Right lung (tissue), 5 donors: ENCODE measurements around the gene UNC5C. TPM values are rescaled to one million over a fixed set of nuclear protein-coding genes. Genes with fewer than 3 reads are reported as not detected.

Experiments
- DNase-seq, 2 donors: peaks; one replicate each; pipeline ENCODE4 v3.0.0-alpha.2; 2013
- polyA plus RNA-seq, 5 donors: library from polyadenylated mRNA; unstranded; fragments of 120-200 nt; gene quantifications; one replicate each; pipeline versions ENCODE4 v1.2.1 to v1.2.3, GENCODE V29; 2013; ENCODE audit warnings: inconsistent platforms in 1 of 5, low replicate concordance in 1 of 5; ENCODE audit not compliant: insufficient read length in 5 of 5, insufficient read depth in 1 of 5

The UNC5C gene
- polyA plus RNA-seq, 5 donors: 24.2 to 47.2 (median 42.8) TPM

DNA sequence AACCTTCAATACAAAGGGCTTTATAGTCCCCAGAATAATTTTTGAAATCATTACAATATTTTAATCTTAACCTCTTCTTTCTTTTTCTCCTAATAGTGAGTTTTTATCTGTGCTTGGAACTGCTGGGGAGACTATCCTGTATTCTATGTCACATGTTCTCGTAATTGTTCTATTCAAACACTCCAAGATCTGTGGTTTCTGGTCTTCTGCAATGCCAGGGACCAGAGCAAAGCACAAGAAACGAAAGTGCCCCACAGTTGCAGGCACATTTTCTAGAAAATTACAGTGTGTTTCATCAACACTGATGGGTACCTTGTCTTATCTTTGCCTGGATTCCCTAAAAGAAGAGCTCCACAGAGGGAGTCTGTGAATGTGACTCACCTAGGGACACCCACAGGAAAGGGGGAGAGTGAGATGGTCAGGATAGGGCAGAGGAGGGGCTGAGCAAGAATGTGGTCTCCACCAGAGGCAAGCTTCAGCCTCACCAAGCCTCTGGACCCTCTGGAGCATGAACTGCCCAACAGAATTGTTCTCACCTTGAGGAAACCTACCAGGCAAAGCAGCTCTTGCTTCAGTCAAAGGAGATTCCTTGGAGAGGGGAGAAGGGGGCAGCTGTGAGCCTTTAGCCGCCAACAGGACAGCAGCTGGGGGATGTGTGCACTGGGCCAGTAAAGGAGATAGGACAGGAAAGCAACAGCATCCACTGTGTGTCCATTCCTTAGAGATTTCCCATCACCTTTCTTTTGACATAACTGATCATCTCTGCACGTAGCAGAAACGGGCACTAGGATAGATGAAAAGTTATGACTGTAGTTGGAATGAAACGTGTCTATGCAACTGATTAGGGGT lies 25.9 kb downstream of the UNC5C start:
- no peak for DNase-seq

DNA sequence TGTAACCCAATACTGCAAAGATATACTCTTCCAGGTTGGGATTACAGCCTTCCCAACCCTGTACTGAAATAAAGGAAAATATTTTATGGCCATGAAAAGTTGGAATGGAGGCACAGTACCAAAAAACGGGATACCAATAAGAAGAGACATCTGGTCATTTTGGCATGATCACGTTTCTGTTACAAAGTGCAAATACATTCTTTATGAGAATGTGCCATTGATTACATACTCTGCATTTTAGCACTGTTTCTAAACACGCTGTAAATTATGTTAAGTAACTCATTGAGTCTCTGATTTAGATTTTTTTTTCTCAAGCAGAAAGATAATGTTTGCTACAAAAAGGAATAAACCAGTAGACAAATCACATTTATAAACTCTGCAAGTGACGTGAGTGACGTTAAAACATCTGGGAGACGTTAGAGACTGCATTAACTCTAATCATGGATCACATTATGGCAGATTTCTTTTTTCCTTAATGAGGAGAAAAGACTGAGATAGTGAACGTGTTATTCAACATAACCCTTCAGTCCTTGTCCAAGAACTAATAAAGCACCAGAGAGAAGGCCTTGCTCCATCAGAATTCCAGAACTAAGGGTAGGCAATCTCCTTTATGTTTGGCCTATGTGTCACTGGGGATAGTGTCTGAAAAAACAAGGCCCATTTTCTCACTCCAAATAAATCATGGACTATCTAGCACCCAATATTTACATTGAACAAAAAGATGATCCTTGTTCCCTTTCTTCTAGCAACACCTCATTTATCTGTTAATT lies 31.0 kb downstream of the UNC5C start:
- peak; percentile 84 to 90 for DNase-seq

DNA sequence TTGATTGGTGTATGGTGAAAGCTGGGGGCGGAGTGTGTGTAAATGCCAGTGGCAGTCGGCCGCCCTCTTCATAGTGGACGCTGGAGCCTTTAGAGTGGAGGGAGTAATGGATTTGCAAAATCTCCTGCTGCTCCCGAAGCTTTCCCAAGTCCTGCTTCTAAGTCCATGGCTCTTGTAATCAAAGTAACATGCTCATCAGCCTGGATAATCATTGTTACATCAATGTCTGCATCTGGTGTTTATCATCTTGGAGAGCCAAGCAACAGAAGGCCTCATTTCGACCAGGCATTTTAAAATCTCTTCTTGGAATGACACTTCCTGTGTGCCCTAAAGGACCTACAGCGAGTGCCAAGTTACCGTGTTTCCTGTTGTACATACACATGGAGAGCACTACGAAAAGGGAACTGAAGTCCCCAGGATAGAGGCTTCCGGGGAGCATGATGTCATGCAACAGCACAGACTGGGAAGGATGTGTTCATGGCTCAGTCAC lies 32.2 kb downstream of the UNC5C start:
- DNase-seq: peak; percentile 53 to 64

DNA sequence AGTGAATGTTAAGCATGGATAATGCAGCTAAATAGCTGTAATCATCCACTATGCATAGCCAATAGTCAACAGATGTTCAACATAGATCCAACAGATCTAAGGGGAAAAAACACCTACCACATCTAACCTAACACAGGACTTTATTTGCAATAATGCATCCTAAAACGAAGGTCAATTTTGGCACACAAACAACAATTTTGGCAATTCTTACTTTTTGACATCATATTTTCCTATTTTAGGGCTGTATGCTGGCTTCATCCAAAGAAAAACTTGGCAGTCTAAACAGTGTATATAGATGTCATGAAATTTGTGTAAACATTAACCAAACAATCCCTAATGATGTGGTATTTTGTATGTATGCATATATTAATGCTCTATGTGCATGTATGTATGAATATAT lies 33.2 kb downstream of the UNC5C start:
- DNase-seq: no peak

DNA sequence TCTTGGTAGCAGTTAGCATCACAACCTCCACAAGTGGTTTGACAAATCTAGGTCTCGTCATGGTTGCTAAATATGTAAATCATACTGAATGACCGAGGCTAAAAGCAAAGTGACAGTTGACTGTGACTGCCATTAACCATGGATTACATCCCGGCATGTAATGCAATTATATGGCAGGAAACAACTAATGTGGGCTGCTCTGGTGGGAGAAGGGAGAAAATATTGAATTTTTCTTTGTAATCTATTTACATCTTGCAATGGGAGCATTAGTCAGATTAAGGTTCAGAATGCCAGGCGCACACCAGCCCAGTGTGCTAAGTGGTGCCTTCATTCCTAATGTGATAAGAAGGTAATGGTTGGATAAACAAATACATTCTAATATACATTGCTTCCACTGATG lies 35.8 kb downstream of the UNC5C start:
- DNase-seq: no peak

DNA sequence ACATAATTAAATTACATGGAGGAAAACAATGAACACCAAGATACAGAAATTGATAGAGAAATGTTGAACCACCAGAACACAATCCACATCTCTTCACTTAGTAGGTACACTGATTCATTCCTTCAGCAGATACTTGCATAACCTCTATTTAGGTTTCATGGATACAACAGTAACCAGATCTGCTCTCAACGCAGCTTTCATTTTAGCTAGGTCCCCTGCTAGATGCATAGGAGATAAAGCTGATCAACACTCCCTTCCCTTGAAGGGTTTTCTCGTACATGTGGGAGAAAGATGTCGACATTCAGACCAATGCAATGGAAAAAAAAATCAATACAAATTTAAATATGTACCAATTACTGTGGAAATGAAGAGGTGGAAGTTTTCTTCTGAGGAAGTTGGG lies 37.3 kb downstream of the UNC5C start:
- no peak for DNase-seq

DNA sequence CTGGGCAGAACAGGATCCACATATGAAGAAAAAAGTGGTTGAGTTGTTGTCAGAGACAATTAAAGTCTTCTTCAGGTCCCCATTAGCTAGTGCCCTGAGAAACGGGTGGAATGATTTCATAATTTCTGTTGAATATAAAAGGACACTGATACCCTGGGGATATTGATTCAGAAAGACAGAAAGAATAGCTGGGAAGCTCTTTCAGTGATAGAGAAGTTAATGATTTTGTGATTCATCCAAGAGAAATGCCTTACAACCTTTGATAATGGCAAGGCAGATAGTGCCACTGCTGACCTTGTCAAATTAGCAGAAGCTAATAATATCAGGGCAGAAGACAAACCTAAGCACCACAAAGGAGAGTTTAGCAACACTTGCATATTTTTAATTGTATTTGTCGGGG lies 37.9 kb downstream of the UNC5C start:
- no peak for DNase-seq

DNA sequence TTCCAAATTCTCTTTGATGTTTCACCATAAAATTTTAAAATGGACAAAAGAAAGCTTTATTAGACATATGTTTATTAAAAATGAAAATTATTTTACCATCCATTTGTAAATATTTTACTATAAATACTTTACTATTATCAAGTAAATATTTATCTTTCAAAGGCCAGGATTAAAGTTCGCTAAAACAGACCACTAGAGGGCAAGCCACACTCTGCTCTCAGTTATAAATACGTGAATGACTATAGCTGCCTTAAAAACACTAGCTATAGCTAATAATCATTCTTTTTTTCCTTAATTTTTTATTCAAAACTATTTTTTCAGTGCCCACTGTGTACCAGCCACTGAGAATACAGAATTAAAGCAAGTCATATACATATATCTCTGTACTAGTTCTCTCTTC lies 38.6 kb downstream of the UNC5C start:
- no peak for DNase-seq

DNA sequence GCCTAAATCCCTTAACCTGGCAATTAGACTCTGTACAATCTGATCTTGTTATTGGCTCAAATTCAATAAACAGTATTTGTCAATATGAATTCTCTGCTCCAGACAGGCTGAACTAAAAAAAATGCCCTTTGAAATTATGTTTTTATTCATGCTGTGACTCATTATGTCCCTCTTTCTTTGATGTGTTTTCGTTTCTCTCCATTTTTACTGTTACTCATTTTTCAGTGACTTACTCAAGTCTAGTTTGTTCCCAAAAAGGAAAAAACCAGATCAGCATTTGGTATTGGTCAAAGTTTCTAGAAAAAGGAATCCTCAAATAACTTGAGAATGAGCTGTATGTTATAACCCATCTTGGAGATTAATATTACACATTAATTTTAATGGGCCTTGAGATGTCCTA lies 40.4 kb downstream of the UNC5C start:
- DNase-seq: no peak

DNA sequence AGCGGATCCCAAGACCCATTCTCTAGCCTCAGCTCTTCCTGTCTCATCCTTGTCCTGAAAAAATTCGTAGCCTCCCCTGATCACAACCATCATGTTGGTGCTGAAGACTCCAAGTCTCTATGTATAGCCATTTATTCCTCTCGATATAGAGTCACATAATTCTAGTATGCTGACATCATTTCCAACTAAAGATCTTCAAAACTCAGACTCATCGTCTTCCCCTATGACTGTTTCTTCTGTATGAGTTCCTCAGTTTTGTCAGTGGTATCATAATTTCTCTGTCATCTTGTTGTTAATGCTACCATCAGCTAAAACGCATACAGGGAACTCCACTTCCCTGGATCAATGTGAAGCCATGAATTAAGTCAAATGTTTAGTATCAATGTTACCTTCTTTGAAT lies 41.2 kb downstream of the UNC5C start:
- no peak for DNase-seq

DNA sequence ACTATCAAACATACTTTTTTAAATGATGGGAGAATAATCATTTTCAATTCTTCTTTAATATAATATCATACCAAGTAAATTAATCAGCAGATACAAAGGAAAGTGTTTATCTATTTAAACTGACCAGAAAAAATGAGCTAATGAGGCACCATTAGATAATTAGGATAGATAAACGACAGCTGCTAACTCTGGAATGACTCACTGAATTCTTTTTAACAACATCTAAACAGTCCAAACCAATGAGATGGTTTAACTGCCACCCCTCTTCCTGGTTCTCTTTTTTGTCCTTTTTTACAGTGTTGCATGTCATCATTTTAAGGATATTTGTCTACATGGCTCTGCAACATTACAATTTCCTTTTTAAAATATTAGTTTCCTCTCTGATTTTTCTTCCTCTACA lies 41.6 kb downstream of the UNC5C start:
- no peak for DNase-seq

DNA sequence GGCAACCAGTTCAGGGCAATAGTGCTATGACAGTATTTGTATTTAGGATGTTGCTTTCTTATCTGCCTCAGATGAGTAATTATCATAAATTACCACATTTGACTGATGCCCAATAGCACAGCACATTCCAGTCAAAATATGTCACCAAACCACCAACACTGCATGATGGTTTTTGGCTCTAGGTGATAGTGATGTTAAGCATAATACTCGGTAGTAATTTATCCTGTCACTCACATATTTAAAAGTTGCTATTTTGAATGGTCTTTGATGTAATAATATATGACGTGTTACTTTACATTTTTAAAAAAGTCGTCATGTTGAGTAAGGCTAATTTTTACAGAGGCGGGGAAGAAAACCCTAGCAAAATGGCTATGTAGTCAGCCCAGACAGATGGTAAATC lies 42.5 kb downstream of the UNC5C start:
- DNase-seq: no peak

DNA sequence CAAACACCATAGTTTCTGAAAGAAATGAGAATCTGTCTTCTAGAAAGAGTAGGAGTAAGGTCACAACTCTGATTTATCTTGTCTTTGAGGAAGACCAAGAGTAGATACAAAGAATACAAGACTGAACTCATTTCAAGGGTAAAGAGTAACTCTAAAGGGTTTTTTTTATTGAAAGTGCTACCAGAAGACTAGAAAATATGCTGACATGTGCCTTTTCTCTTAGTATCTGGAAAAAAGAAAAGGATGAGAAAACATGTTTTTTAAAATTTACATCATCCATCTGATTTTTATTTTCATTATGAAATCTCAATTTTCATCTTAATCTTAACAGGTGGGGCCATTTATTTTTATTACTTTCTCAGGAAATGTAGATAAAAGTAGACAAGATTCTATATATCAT lies 43.0 kb downstream of the UNC5C start:
- no peak for DNase-seq

DNA sequence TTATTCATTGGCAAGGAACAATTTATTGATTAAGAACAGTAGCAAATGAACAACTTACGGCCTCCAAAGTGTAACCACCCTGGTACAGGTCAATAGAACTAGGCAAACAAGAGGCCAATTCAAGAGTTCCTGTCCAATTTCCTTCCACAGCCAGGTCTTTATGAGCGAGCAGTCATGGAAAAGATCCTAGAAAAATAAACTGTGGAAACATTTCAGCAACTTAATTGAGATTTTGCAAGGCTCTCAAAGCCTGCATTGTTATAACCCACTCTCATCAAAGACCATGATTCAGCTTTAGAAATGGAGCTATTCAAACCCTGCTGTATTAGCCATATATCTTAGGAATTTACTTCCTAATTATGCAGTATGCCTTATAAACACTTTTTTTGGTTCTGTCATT lies 43.6 kb downstream of the UNC5C start:
- DNase-seq: no peak

DNA sequence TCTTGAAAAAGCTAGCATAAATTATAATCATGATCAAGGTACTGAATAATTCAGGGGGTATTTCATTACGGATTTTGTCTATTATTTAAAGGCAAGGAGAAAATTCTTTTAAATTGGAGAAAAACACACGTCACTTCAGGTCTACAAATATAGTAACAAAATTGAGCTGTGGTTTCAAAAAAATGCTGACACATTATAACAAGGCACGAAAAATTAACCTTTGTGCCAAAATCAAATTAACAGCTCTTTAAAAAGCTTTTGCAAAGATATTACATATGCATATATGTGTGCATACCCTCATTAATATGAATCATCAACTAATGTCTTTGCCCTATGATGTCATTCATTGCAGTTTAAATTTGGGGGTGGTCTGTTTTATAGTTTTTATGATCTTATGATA lies 44.3 kb downstream of the UNC5C start:
- DNase-seq: no peak

DNA sequence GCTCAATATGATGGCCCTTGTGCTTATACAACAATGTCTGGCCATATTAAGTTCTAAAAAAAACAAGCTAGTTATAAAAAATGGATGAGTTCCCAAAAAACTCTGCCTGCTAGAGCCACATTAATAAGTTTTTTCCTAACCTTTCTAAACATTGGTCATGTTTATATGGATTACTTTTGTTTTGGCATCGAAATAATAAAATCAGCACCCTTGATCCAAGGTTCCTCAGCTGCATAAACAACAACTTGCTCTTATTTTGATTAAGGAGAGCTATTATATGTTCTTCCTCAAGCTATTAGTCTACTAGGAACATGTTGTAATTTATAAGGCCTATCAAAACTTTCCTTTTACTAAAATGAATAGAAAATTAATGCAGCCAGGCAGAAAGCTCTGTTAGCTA lies 48.4 kb downstream of the UNC5C start:
- no peak for DNase-seq

DNA sequence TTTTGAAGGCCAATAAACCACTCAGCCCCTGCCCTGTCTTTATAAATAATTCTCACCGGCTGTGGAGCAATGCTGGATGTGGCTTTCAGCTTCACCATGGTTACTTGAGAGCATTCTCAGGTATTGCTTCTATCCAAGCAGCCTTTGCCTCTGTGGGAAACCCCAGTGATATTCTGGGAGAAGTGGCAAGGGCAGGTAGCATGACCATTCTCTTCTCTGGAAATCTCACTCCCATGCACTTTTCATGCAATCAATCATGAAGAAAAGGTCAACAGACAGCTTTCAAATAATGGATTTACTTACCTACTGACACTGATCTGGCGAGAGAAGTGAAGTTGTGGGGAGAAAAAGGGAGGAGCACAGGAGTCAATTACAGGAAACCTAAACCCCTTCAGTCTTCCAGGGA lies 49.5 kb downstream of the UNC5C start:
- no peak for DNase-seq

DNA sequence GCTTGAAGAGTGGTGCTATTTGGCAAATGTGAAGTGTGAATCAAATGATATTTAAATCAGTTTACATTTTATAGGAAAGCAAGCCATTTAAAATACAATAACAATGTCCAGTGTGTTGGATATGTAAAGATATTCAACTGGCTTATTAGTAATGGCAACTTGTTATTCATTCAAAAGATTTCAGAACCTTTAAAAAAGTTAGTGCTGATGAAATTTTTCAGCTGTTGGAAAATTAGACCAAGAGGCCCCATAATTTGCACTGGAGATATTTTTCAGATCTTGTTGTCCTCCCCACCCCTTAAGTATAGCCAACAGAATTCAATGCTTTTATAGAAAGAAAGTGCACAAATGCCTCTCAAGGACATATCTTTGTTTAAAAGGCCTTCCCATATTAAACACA lies 54.6 kb downstream of the UNC5C start:
- DNase-seq: no peak

DNA sequence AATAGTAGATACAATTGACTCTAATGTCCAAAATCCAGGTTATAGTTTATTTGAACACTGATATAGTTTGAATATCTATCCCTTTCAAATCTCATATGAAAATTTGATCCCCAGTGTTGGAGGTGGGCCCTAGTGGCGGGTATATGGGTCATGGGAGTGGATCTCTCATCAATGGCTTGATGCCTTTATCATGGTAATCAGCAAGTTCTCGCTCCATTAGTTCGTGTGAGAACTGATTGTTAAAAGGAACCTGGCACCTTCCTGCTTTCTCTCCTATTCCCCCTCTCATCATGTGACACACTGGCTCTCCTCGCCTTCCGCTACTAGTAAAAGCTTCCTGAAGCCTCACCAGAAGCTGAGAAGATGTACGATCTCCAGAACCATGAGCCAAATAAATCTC lies 70.1 kb downstream of the UNC5C start:
- no peak for DNase-seq

DNA sequence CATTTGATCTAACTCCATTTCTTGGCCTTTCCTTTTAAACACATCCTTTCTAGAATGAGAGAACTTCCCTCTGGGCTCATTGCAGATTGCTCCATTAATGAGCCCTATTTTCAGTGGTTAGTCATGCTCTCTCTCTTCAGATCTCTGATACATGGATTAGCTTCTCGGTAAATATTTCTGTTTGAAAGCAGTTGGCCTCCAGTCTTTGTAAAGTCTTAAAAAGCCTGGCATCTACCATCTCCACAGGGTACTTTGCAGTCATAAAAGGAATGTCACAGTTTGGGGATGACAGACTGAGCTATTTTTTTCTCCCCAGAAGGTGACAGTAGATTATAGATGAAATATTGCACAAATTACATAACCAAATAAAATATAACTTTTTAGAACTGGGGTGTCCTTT lies 72.7 kb downstream of the UNC5C start:
- DNase-seq: no peak

DNA sequence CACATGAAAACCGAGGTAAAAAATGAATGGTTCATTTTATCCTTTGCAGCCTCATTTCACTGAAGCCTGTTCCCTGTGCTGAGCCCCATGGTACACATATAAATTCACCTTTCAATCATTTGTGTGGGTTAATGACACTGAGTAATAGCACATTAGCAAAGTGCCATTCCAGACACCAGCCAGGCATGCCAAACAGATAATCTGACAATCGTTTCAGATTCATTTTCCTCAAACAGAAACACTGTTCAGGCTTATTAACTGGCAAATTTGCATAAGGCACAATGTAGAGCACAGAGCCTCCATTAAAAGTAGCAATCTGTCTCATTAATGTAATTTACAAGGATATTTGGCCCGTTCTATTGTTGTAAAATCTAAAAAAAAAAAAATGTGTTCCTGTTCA lies 76.2 kb downstream of the UNC5C start:
- DNase-seq: no peak

DNA sequence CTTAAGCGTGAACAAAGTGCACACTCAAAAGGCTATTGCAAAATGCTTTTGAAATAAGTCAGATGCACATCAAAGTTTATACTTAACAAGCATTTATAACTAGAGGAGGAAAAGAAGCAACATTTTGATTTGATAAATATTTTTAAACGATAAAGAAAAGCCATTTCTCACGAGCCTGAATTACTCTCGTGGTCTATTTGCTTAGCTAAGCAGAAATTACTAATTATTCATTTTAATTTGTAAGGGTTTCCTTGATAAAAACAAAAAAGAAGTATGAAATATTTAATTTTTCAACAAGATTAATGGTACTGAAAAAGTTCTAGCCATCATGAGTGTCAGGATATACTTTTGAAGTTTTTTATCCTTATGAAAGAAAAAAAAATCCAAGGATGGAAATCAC lies 78.2 kb downstream of the UNC5C start:
- DNase-seq: no peak

DNA sequence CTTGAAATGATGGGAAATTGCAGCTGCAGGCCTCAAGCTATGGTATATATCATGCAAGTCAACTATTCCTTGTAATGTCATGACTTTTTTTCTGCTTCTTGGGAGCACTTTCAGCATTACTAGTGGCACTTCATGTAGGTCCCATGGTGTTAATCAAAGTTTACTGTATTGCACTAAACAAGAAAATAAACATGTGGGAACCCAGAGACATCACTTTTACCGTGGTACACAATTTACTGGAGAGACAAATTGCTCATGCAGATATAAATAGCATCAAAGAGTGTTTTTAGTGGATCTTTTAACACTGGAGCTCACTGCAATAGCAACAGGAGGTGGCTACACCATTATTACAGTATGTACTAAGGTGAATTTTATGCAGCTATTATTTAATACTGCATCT lies 79.2 kb downstream of the UNC5C start:
- no peak for DNase-seq
